H7 (cell line): Measurements from ENCODE around the gene SMAD3. TPM values are rescaled to one million over a fixed set of nuclear protein-coding genes. Genes with fewer than 3 reads are reported as not detected.
"Not testable (repeated sequence)": the region's sequence is repeated elsewhere in the genome, so short reads cannot be mapped to it uniquely, and the experiment has no call there.

Source experiments
- DNase-seq: peaks from one replicate; pipeline ENCODE4 v3.0.0; 2012
- H3K27me3 ChIP-seq: 2 replicates; pipeline ENCODE4 v1.6.0; 2011; ENCODE audit warnings: mild to moderate bottlenecking, low read length; ENCODE audit not compliant: control insufficient read depth, insufficient read depth
- H3K36me3 ChIP-seq: replicated peaks from 2 replicates; pipeline ENCODE4 v1.5.1; 2011; ENCODE audit warnings: low read length; ENCODE audit not compliant: control insufficient read depth, insufficient read depth
- H3K4me3 ChIP-seq: 2 replicates; pipeline ENCODE4 v1.5.1; 2011; ENCODE audit warnings: low read depth, mild to moderate bottlenecking, control low read depth, low read length, moderate library complexity; ENCODE audit not compliant: insufficient read depth
- total RNA-seq: library from RNA; depleted of rRNA; stranded (reverse); fragments of >200 nt; shearing (Covaris generic); gene quantifications from 2 replicates; pipeline ENCODE4 v1.2.3, GENCODE V29; 2014

Gene SMAD3
- total RNA-seq, 1 experiment from 2014 or later: 29.2 TPM

- DNase-seq, H3K27me3 ChIP-seq, H3K36me3 ChIP-seq, H3K4me3 ChIP-seq: not testable (repeated sequence)
Observed at GRCh38 chr15:67028440-67028839, 37.0 kb upstream of the SMAD3 start.

- DNase-seq: peak; percentile 71
- no peak overlapping the region for H3K4me3 ChIP-seq
Observed at GRCh38 chr15:67030036-67030762, 35.2 kb upstream of the SMAD3 start.

GRCh38 chr15:67031331-67031730 lies 34.1 kb upstream of the SMAD3 start:
- no peak overlapping the region for H3K4me3 ChIP-seq
- peaks cover 17% of the 10 kb centered on the region for H3K27me3 ChIP-seq
- no peak for DNase-seq
- H3K36me3 ChIP-seq: no peaks in the 10 kb centered on the region

More at GRCh38 chr15:67030036-67030762, 35.2 kb upstream of the SMAD3 start:
- Histone ChIP-seq H3K36me3 (no peaks in the 10 kb centered on the region), H3K27me3 (peaks cover 17% of the 10 kb centered on the region)

GRCh38 chr15:67032608-67033007 lies 32.8 kb upstream of the SMAD3 start:
- no peak for DNase-seq
- no peak overlapping the region for H3K4me3 ChIP-seq

GRCh38 chr15:67033012-67033411 lies 32.4 kb upstream of the SMAD3 start:
- Histone ChIP-seq H3K4me3 (peak overlapping the region; percentile 40), H3K36me3 (no peaks in the 10 kb centered on the region), H3K27me3 (peaks cover 17% of the 10 kb centered on the region)
- DNase-seq: peak; percentile 63

More at GRCh38 chr15:67032608-67033007, 32.8 kb upstream of the SMAD3 start:
- Histone ChIP-seq H3K27me3 (peaks cover 17% of the 10 kb centered on the region), H3K36me3 (no peaks in the 10 kb centered on the region)

- H3K27me3 ChIP-seq: peaks cover 17% of the 10 kb centered on the region
- peak overlapping the region; percentile 40 for H3K4me3 ChIP-seq
- peak; percentile 72 for DNase-seq
- H3K36me3 ChIP-seq: no peaks in the 10 kb centered on the region
Observed at GRCh38 chr15:67033571-67034044, 31.8 kb upstream of the SMAD3 start.

- Histone ChIP-seq H3K36me3 (no peaks in the 10 kb centered on the region), H3K27me3 (peaks cover 17% of the 10 kb centered on the region), H3K4me3 (no peak overlapping the region)
- no peak for DNase-seq
Observed at GRCh38 chr15:67035886-67036285, 29.5 kb upstream of the SMAD3 start.

- Histone ChIP-seq H3K4me3 (no peak overlapping the region), H3K36me3 (no peaks in the 10 kb centered on the region), H3K27me3 (peaks cover 17% of the 10 kb centered on the region)
- DNase-seq: no peak
Observed at GRCh38 chr15:67036775-67037555, 28.4 kb upstream of the SMAD3 start.

- peaks cover 15% of the 10 kb centered on the region for H3K27me3 ChIP-seq
- DNase-seq: no peak
- no peak overlapping the region for H3K4me3 ChIP-seq
- H3K36me3 ChIP-seq: no peaks in the 10 kb centered on the region
Observed at GRCh38 chr15:67037694-67038093, 27.7 kb upstream of the SMAD3 start.

GRCh38 chr15:67038736-67039135 lies 26.7 kb upstream of the SMAD3 start:
- Histone ChIP-seq H3K27me3 (peaks cover 7% of the 10 kb centered on the region), H3K36me3 (no peaks in the 10 kb centered on the region), H3K4me3 (no peak overlapping the region)

GRCh38 chr15:67039384-67040075 lies 25.9 kb upstream of the SMAD3 start:
- H3K36me3 ChIP-seq: no peaks in the 10 kb centered on the region
- H3K27me3 ChIP-seq: peaks cover 2% of the 10 kb centered on the region
- H3K4me3 ChIP-seq: no peak overlapping the region
- peak; percentile 86 for DNase-seq

More at GRCh38 chr15:67038736-67039135, 26.7 kb upstream of the SMAD3 start:
- no peak for DNase-seq

- H3K4me3 ChIP-seq: no peak overlapping the region
- H3K36me3 ChIP-seq: no peaks in the 10 kb centered on the region
- DNase-seq: no peak
- no peaks in the 10 kb centered on the region for H3K27me3 ChIP-seq
Observed at GRCh38 chr15:67040277-67040676, 25.1 kb upstream of the SMAD3 start.

GRCh38 chr15:67042551-67043142 lies 22.8 kb upstream of the SMAD3 start:
- no peak for DNase-seq
- no peak overlapping the region for H3K4me3 ChIP-seq
- no peaks in the 10 kb centered on the region for H3K36me3 ChIP-seq
- H3K27me3 ChIP-seq: no peaks in the 10 kb centered on the region
